ENCODE data around the gene ZNF385A.
"Not testable (repeated sequence)": the region's sequence is repeated elsewhere in the genome, so short reads cannot be mapped to it uniquely, and the experiment has no call there.

ZNF385A gene

DNA sequence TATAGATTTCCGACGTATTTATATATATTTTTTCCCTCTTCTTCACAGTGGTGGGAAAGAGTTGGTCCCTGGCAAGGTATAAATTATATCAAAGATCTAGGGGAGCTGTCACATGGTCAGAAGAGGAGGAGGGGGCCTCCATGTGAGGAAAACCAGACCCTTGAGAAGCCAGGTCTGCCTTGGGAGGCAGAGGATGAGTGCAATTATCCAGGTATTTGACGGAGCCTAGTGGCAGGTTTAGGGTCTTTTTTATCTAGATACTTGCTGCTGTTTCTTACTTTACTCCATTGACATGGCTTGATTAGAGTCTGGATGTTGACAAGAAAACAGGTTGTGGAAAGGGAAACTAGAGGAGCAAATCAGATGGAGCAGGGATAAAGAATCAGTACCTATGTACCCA, 54.1 kb downstream of the ZNF385A start:
- no peak for DNase-seq (ENCODE audit: low read depth in 3 of 3, low spot score in 1 of 3)

DNA sequence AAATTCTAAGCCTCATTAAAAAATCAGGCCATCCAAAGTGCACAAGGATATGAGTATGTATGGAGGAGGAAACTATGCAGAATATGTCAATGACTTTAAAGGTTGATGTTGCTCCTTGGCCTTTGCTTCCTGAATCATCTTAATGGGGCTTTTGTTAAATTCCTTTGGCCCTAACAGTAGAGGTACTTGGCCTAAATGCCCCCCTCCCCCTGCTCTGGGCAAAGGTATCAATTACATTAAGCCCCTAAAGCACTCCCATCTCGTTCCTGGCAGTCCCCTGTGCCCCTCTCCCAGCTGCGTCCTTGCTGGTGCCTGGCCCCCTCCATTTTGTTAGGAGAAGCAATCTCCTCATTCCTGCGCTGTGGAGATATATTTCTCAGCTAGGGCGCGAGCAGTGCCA, 54.8 kb downstream of the ZNF385A start:
- DNase-seq (ENCODE audit: low read depth in 3 of 3, low spot score in 1 of 3), result no peak

DNA sequence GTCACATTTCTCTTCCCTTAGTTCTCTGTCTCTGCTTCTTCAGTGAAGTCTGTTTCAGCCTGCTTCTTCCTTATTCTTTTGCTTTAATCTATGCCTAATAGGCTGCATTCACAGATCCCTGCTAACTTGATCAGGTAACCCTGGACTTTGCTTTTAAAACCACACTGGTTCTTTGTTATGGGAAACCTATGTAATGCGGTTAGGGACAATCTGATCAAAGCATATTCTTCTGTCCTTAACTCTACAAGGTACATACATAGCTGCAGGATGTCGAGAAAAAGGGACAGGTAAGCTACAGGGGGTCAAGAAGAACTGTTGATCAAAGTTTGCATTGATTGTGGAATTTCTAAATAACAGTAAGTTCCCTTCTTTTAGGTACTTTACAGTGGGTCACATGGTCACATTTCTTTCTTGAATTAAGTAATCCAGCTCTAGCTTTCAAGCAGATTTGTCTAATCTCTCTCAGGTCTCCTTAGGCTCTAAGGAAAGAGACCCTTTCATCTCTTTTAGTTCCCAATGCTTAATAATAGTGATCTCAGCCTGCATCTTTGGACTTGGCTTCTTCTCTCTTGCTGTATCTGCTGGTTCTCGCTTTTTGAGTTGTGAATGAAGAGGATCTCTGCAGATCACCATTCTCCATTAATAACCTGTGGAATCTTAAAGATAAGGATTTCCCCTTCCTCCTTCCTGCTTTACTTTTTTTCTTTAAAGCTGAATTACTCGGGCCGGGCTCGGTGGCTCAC, 55.8 kb downstream of the ZNF385A start:
- no peak for DNase-seq (ENCODE audit: low read depth in 3 of 3, low spot score in 1 of 3)

DNA sequence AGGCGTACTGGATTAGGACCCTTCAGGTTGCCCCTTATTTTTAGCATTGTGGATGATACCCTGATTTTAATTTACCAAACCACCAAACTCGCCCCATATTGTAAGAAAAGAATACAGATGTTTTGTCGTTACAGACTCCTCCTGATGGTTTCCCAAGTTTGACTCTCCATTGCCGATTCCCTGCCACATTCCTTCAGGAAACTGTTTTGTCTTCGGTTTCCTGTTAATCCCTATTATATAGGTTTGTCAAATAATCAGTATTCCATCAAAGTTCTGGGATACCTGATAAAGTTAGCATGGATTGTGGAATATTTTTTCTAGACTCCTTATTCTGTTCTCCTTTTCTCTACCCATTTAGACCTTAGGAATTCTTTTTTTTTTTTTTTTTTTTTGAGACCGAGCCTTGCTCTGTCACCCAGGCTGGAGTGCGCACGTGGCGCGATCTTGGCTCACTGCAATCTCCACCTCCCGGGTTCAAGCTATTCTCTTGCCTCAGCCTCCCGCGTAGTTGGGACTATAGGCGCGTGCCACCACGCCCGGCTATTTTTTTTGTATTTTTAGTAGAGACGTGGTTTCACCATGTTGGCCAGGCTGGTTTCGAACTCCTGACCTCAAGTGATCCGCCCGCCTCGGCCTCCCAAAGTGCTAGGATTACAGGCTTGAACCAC, 59.0 kb downstream of the ZNF385A start:
- not testable (repeated sequence) for DNase-seq (ENCODE audit: low read depth in 3 of 3, low spot score in 1 of 3)

DNA sequence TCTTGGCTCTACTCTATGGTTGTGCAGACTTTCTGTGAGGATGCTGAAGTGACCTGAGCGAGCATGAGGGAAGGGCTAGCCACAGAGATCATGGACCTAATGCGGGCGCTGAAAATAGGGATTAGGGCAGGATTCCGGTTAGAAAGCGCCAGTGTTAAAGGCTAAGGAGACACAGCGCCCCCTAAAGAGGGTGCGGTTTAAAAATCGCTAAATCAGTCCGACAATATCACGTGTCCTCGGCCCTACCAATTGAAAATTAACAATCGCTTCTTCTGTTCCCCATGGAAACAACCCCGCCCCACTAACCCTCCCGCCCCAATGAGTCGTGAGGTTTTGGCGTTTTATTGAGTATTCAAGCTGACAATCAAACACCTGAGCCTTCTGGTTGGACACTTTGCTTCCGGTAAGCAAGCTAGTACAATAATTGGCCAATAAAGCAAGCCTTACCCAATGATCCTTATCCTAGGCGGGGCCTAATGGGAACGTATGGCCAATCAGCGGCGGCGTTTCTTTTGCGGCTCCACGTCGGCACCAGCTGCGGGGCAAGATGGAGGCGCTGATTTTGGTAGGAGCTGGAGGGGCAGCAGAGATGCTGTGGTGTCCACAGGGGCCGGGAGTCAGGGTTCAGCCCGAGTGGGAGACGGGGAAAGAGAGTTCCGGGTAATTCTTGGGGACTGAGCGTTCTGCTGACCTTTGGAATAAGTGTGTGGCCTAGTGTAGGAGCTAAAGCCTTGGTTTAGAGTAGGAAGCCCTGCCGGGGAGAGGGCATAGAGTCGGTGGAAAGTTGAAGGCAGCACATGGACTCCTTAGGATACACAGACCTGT, 59.7 kb downstream of the ZNF385A start, which contains the start of gene COPZ1:
TSS of gene COPZ1 (plus strand) at position 515 of the 825 bp plus-strand sequence. CDS start at position 548, 33 bp downstream.
- peak; percentile 73 to 82 (median 81) for DNase-seq (ENCODE audit: low read depth in 3 of 3, low spot score in 1 of 3)

DNA sequence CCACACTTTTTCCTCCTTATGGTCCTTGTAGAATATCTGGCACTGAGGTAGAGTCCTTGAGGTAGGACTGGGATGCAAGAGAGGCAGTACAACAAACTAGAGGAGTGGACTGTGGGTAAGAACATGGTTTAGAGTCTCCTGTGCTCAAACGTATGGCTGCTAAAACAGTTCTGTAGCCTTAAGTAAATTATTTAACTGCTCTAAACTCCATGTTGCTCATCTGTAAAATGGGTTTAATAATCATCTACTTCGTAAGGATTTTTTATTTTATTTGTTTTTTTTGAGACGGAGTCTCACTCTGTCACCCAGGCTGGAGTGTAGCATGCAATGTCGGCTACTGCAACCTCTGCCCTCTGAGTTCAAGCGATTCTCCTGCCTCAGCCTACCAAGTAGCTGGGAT, 63.2 kb downstream of the ZNF385A start:
- no peak for DNase-seq (ENCODE audit: low read depth in 3 of 3, low spot score in 1 of 3)
